OCI-LY7 (cell line): ENCODE results near the gene GRIN2C. TPM values are rescaled to one million over a fixed set of nuclear protein-coding genes. Genes with fewer than 3 reads are reported as not detected.

Experiments
- BruUV-seq: library from RNA; stranded (reverse); fragments of 400-500 nt; replicated peaks from 2 replicates; lab custom pipeline; 2021; lab: Mats Ljungman, UMichigan
- CTCF ChIA-PET: fragments of 300-600 bp; sonication (Branson Sonifier 250); formaldehyde crosslinking; loops from one replicate; lab custom pipeline; 2022; ENCODE audit warnings: antibody characterized with exemption; ENCODE audit not compliant: unreplicated experiment; lab: Charles Lee
- POLR2A ChIA-PET: fragments of 300-600 bp; sonication (Branson Sonifier 250); formaldehyde crosslinking; loops from one replicate; lab custom pipeline; 2022; ENCODE audit warnings: antibody characterized with exemption; lab: Charles Lee
- DNase-seq: peaks from one replicate; pipeline ENCODE4 v3.0.0-alpha.2; 2015; ENCODE audit warnings: low spot score
- H2AFZ ChIP-seq: fragments of 200-600 bp; sonication (generic), shearing (Covaris generic); 2 replicates; pipeline ENCODE4 v1.6.1; 2014; ENCODE audit warnings: mild to moderate bottlenecking, antibody characterized with exemption, low read length, moderate library complexity
- H3K27ac ChIP-seq: fragments of 200-600 bp; sonication (generic); 2 replicates; pipeline ENCODE4 v1.5.1; 2014; ENCODE audit warnings: mixed run types, low read depth, mild to moderate bottlenecking, moderate library complexity, low read length, inconsistent platforms; ENCODE audit not compliant: poor library complexity, severe bottlenecking
- H3K36me3 ChIP-seq: fragments of 200-600 bp; sonication (generic); 2 replicates; pipeline ENCODE4 v1.6.1; 2014; ENCODE audit warnings: mild to moderate bottlenecking, antibody characterized with exemption, low read length, moderate library complexity, mixed read lengths; ENCODE audit not compliant: insufficient read depth
- H3K4me1 ChIP-seq: fragments of 200-600 bp; sonication (generic); 2 replicates; pipeline ENCODE4 v1.5.1; 2014; ENCODE audit warnings: mild to moderate bottlenecking, low read length; ENCODE audit not compliant: insufficient read depth, poor library complexity, severe bottlenecking
- H3K4me2 ChIP-seq: fragments of 200-600 bp; sonication (generic); 2 replicates; pipeline ENCODE4 v1.6.1; 2014; ENCODE audit warnings: mild to moderate bottlenecking, low read length
- H3K4me3 ChIP-seq: fragments of 200-600 bp; sonication (generic); 2 replicates; pipeline ENCODE4 v1.5.1; 2014; ENCODE audit warnings: mild to moderate bottlenecking, low read depth, low read length; ENCODE audit not compliant: poor library complexity, severe bottlenecking
- H3K79me2 ChIP-seq: fragments of 200-600 bp; sonication (generic); 2 replicates; pipeline ENCODE4 v1.6.1; 2016; ENCODE audit warnings: low read depth, mild to moderate bottlenecking, low read length, moderate library complexity, mixed read lengths; ENCODE audit not compliant: insufficient read depth
- H3K9me2 ChIP-seq: fragments of 200-600 bp; sonication (generic); 2 replicates; pipeline ENCODE4 v1.6.1; 2016; ENCODE audit warnings: mild to moderate bottlenecking, low read length, mixed read lengths; ENCODE audit not compliant: insufficient read depth
- H3K9me3 ChIP-seq: fragments of 200-600 bp; sonication (generic); 2 replicates; pipeline ENCODE4 v1.6.1; 2014; ENCODE audit warnings: mild to moderate bottlenecking, mixed run types, low read length, mixed read lengths
- H4K20me1 ChIP-seq: fragments of 200-600 bp; sonication (generic); 2 replicates; pipeline ENCODE4 v1.6.1; 2014; ENCODE audit warnings: mild to moderate bottlenecking, antibody characterized with exemption, low read length, moderate library complexity, mixed read lengths; ENCODE audit not compliant: insufficient read depth
- EZH2phosphoT487 ChIP-seq: fragments of 200-600 bp; sonication (generic); IDR thresholded peaks from 2 replicates; pipeline ENCODE4 v1.6.1; 2018; ENCODE audit warnings: low read depth, borderline replicate concordance, mild to moderate bottlenecking, mixed run types, antibody characterized with exemption, low read length, moderate library complexity, mixed read lengths
- intact Hi-C: fragments of 100-400 bp; cut with micrococcal nuclease; formaldehyde crosslinking; loops from one replicate; pipeline ENCODE4 v1.10.0; 2022; ENCODE audit not compliant: unreplicated experiment
- total RNA-seq, 2 experiments: library from RNA; depleted of rRNA in 1 of 2; stranded (reverse); fragments of >200 nt in 1 of 2; shearing (Covaris generic) in 1 of 2; gene quantifications; 2 replicates each; pipeline ENCODE4 v1.2.3, GENCODE V29; 2014 to 2022
- TF ChIP-seq, protein P1 (sequence below): fragments of 200-600 bp; sonication (generic); conservative IDR thresholded peaks from 2 replicates; pipeline ENCODE4 v1.5.1; 2014; ENCODE audit warnings: mild to moderate bottlenecking, antibody characterized with exemption, low read length, moderate library complexity, mixed read lengths

GRIN2C gene
- total RNA-seq, 2 experiments from 2014 or later: 0.22 to 0.61 TPM

DNA sequence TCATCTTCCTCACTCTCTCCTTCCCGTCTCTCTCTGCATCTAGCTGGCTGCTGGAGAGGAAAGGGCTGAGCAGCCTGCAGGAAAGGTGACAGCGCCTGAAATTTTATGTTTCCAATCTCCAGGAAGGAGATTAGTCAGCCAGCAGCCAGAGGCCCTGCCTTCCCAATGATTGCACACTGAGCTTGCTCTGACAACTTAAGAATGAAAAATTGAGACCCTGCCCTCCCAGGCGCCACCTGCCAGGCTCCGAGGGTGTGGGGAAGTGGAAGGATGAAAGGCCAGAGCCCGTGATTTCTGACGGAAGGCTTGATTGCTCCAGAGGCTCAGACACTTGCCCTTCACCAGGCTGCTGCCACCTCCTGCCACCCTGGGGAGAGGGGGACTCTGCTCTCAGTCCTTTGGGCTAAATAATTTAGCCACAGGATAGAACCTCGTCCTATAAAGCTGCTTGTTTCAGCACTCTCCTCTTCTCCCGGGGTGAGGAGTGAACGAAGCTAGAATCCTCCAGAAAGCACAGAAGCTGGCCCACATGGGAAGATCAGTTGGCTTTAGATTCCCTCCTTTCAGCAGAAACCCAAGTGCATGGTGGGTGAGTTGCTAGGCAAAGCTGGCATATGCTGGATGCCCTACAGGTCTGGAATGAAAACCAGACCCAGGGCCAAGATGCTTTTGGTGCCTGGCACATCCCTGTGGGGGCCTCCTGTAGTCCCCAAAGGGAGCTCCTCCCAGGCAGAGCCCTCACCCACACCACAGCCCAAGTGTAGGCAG lies 33.5 kb downstream of the GRIN2C start:
- intact Hi-C loops: no loop called here
- H4K20me1 ChIP-seq: no peaks in the 10 kb centered on the region; the same call in 1 of the 2 replicates
- no peaks in the 10 kb centered on the region for H3K9me2 ChIP-seq
- H3K4me1 ChIP-seq: no peaks in the 10 kb centered on the region
- no peak overlapping the region for H3K4me3 ChIP-seq
- H3K9me3 ChIP-seq: no peaks in the 10 kb centered on the region
- no peak for DNase-seq
- ChIA-PET POLR2A (interaction anchor here (0.5 to 0.6 kb wide), 3 partner anchors 50 to 125 kb away, joined by 3 to 4 read pairs (median 3); partner anchors contain the start of gene NAT9), CTCF (no interaction called here)
- H2AFZ ChIP-seq: no peak overlapping the region
- H3K4me2 ChIP-seq: no peak overlapping the region
- H3K27ac ChIP-seq: no peak overlapping the region
- no peaks in the 10 kb centered on the region for H3K36me3 ChIP-seq
- no TSS peak for BruUV-seq
- H3K79me2 ChIP-seq: no peaks in the 10 kb centered on the region
- TF ChIP-seq EZH2phosphoT487: no peak
- TF ChIP-seq, protein P1, sequence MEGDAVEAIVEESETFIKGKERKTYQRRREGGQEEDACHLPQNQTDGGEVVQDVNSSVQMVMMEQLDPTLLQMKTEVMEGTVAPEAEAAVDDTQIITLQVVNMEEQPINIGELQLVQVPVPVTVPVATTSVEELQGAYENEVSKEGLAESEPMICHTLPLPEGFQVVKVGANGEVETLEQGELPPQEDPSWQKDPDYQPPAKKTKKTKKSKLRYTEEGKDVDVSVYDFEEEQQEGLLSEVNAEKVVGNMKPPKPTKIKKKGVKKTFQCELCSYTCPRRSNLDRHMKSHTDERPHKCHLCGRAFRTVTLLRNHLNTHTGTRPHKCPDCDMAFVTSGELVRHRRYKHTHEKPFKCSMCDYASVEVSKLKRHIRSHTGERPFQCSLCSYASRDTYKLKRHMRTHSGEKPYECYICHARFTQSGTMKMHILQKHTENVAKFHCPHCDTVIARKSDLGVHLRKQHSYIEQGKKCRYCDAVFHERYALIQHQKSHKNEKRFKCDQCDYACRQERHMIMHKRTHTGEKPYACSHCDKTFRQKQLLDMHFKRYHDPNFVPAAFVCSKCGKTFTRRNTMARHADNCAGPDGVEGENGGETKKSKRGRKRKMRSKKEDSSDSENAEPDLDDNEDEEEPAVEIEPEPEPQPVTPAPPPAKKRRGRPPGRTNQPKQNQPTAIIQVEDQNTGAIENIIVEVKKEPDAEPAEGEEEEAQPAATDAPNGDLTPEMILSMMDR: no peak

DNA sequence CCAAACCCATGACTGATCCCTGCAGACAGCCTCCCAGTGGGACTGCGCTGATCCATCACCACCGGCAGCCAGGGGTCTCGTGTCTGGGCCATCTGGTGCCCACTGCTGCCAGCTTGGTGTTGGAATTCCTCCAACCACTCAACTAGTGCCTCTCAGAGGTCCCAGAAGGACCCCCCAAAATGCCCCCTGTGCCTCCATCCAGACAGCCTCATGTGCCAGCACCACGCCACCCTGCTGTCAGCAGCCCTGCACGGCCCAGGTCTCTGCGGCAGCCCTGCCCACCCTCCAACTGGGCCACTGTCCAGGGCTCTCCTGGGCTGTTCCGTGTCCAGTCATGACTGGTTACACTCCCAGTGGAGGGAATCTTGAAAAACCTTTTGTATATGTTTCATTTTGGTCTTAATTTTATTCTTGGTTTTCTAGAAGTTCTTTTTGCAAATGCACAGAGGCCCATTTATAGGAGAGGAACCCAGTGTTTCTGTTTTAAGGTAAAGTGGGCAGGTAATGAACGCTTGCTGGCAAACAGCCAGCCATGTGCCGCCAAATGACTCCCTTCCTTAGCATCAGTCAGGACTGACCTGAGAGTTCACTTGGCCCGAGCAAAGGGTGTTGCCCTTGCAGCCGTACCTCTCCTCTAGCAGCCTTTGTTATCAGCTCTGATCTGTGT lies 34.6 kb downstream of the GRIN2C start:
- Histone ChIP-seq H2AFZ (no peak overlapping the region), H3K4me1 (no peaks in the 10 kb centered on the region), H3K4me3 (no peak overlapping the region), H3K79me2 (no peaks in the 10 kb centered on the region), H3K9me3 (no peaks in the 10 kb centered on the region), H3K36me3 (no peaks in the 10 kb centered on the region), H3K27ac (no peak overlapping the region), H3K4me2 (no peak overlapping the region), H4K20me1 (no peaks in the 10 kb centered on the region; the same call in 1 of the 2 replicates), H3K9me2 (no peaks in the 10 kb centered on the region)
- CTCF ChIA-PET: no interaction called here
- no TSS peak for BruUV-seq
- intact Hi-C loops: no loop called here
- POLR2A ChIA-PET: no interaction called here
- TF ChIP-seq, protein P1: no peak
- TF ChIP-seq EZH2phosphoT487: no peak
- DNase-seq: no peak
